Endothelial cell (in vitro differentiated cells): ENCODE results near the gene NTNG2. TPM values are rescaled to one million over a fixed set of nuclear protein-coding genes. Genes with fewer than 3 reads are reported as not detected.

Experiments
- DNase-seq: peaks from one replicate; pipeline ENCODE4 v3.0.0; 2021; ENCODE audit warnings: low spot score
- H3K27ac Mint-ChIP-seq: one replicate; pipeline ENCODE4 v1.8.0; 2021; ENCODE audit warnings: mixed read lengths, inconsistent platforms; ENCODE audit not compliant: unreplicated experiment
- H3K27me3 Mint-ChIP-seq: one replicate; pipeline ENCODE4 v1.8.0; 2021; ENCODE audit warnings: mild to moderate bottlenecking, moderate library complexity, mixed read lengths, inconsistent platforms; ENCODE audit not compliant: unreplicated experiment
- H3K36me3 Mint-ChIP-seq: one replicate; pipeline ENCODE4 v1.8.0; 2021; ENCODE audit warnings: mild to moderate bottlenecking, low read depth, mixed read lengths, inconsistent platforms; ENCODE audit not compliant: unreplicated experiment
- H3K4me1 Mint-ChIP-seq: one replicate; pipeline ENCODE4 v1.8.0; 2021; ENCODE audit warnings: mild to moderate bottlenecking, mixed read lengths, inconsistent platforms; ENCODE audit not compliant: unreplicated experiment
- H3K4me3 Mint-ChIP-seq: one replicate; pipeline ENCODE4 v1.8.0; 2021; ENCODE audit warnings: mild to moderate bottlenecking, mixed read lengths, inconsistent platforms; ENCODE audit not compliant: unreplicated experiment
- H3K9me3 Mint-ChIP-seq: one replicate; pipeline ENCODE4 v1.8.0; 2021; ENCODE audit warnings: mixed read lengths, inconsistent platforms; ENCODE audit not compliant: unreplicated experiment
- CTCF ChIP-seq: fragments of 200-600 bp; sonication (generic); IDR thresholded peaks from one replicate; pipeline ENCODE4 v1.5.0; 2021; ENCODE audit warnings: antibody characterized with exemption; ENCODE audit not compliant: unreplicated experiment
- total RNA-seq: library from RNA; stranded (reverse); fragmentation: NEBNext Ultra II Directional; extraction: Animal tissue kit (Norgen Biotek cat#: 25700); gene quantifications from one replicate; pipeline ENCODE4 v1.2.1, GENCODE V29; 2021; ENCODE audit not compliant: unreplicated experiment

Gene NTNG2
- total RNA-seq, 1 donor from 2014 or later, result 0.38 TPM

GRCh38 chr9:132176338-132176737 is 14.5 kb downstream of the NTNG2 start:
- H3K27me3 Mint-ChIP-seq, result peaks cover 3% of the 10 kb centered on the region
- H3K4me1 Mint-ChIP-seq, result no peaks in the 10 kb centered on the region
- TF ChIP-seq CTCF, result no peak
- H3K36me3 Mint-ChIP-seq, result peaks cover 6% of the 10 kb centered on the region
- H3K4me3 Mint-ChIP-seq, result no peak overlapping the region
- H3K27ac Mint-ChIP-seq, result no peak overlapping the region
- H3K9me3 Mint-ChIP-seq, result no peaks in the 10 kb centered on the region
- no peak for DNase-seq

- H3K27me3 Mint-ChIP-seq, result peaks cover 6% of the 10 kb centered on the region
- H3K36me3 Mint-ChIP-seq, result no peaks in the 10 kb centered on the region
- DNase-seq, result no peak
- no peaks in the 10 kb centered on the region for H3K9me3 Mint-ChIP-seq
- H3K27ac Mint-ChIP-seq, result no peak overlapping the region
- TF ChIP-seq CTCF, result no peak
- no peak overlapping the region for H3K4me3 Mint-ChIP-seq
- peaks cover 14% of the 10 kb centered on the region for H3K4me1 Mint-ChIP-seq
Measured at GRCh38 chr9:132181796-132182313, 20.0 kb downstream of the NTNG2 start.

- TF ChIP-seq CTCF, result no peak
- H3K36me3 Mint-ChIP-seq, result no peaks in the 10 kb centered on the region
- H3K9me3 Mint-ChIP-seq, result no peaks in the 10 kb centered on the region
- peaks cover 14% of the 10 kb centered on the region for H3K4me1 Mint-ChIP-seq
- H3K27me3 Mint-ChIP-seq, result peaks cover 9% of the 10 kb centered on the region
- no peak overlapping the region for H3K27ac Mint-ChIP-seq
- peak; percentile 37 for DNase-seq
- H3K4me3 Mint-ChIP-seq, result no peak overlapping the region
Measured at GRCh38 chr9:132182314-132183091, 20.6 kb downstream of the NTNG2 start.

GRCh38 chr9:132183134-132183533 is 21.3 kb downstream of the NTNG2 start:
- Mint-ChIP-seq H3K36me3 (no peaks in the 10 kb centered on the region), H3K27me3 (peaks cover 9% of the 10 kb centered on the region), H3K27ac (no peak overlapping the region), H3K4me1 (peaks cover 14% of the 10 kb centered on the region), H3K9me3 (no peaks in the 10 kb centered on the region), H3K4me3 (no peak overlapping the region)
- DNase-seq, result no peak
- TF ChIP-seq CTCF, result no peak

- H3K4me3 Mint-ChIP-seq, result no peak overlapping the region
- H3K4me1 Mint-ChIP-seq, result peaks cover 14% of the 10 kb centered on the region
- peaks cover 9% of the 10 kb centered on the region for H3K27me3 Mint-ChIP-seq
- no peak overlapping the region for H3K27ac Mint-ChIP-seq
- DNase-seq, result no peak
- H3K9me3 Mint-ChIP-seq, result no peaks in the 10 kb centered on the region
- H3K36me3 Mint-ChIP-seq, result no peaks in the 10 kb centered on the region
- no peak for TF ChIP-seq CTCF
Measured at GRCh38 chr9:132183715-132184114, 21.9 kb downstream of the NTNG2 start.
